Stimulated activated naive CD8-positive, alpha-beta T cell treated with anti-CD3 and anti-CD28 coated beads, Interleukin-15, amount 100 ng/mL, for 72 hours (primary cell): ENCODE measurements around the gene AKT2.

Source experiments
- ATAC-seq: fragments of 150-1000 bp; cut with Tn5 transposase; 2 replicates; pipeline ENCODE4 v1.10.0; 2021; ENCODE audit warnings: mild to moderate bottlenecking, moderate library complexity
- DNase-seq, 2 donors: peaks; one replicate each; pipeline ENCODE4 v3.0.0; 2021 to 2022
- H3K27ac Mint-ChIP-seq, 2 donors: one replicate each; pipeline ENCODE4 v1.8.0; 2022; ENCODE audit warnings: mild to moderate bottlenecking in 2 of 2, mixed read lengths in 2 of 2, moderate library complexity in 2 of 2
- H3K27me3 Mint-ChIP-seq: one replicate; pipeline ENCODE4 v1.8.0; 2022; ENCODE audit warnings: mixed read lengths
- H3K4me1 Mint-ChIP-seq: one replicate; pipeline ENCODE4 v1.8.0; 2022; ENCODE audit warnings: mild to moderate bottlenecking, mixed read lengths
- H3K4me3 Mint-ChIP-seq, 2 donors: one replicate each; pipeline ENCODE4 v1.8.0; 2022; ENCODE audit warnings: mild to moderate bottlenecking in 2 of 2, mixed read lengths in 2 of 2, moderate library complexity in 1 of 2
- H3K9me3 Mint-ChIP-seq, 2 donors: one replicate each; pipeline ENCODE4 v1.8.0; 2022; ENCODE audit warnings: mixed read lengths in 2 of 2

AKT2 gene

GRCh38 chr19:40253611-40254092 is 31.5 kb downstream of the AKT2 start:
- peaks cover 21% of the 10 kb centered on the region for H3K4me1 Mint-ChIP-seq
- H3K27ac Mint-ChIP-seq, result no peak overlapping the region
- no peak overlapping the region for H3K4me3 Mint-ChIP-seq
- H3K9me3 Mint-ChIP-seq, result no peaks in the 10 kb centered on the region
- DNase-seq (no peak), ATAC-seq (no peak)
- no peaks in the 10 kb centered on the region for H3K27me3 Mint-ChIP-seq

DNA sequence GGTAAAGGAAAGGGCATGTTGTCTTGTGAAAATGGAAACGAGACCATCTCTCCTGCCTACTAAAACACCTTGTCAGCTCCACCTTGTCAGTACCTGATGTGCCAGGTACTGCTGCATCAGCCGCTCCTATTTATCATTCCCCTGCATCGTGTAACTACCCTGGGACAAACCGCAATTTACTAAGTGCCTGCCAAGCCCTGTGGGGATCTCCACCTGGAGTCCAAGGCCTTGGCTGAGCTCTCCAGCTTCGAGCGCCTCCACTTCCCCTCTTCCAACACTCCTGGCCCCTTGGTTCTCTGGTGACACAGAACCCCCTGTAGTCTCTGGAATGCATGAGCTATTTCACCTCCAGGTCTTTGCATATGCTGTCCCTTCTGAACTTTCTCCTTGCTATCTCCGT is 32.8 kb downstream of the AKT2 start:
- H3K27ac Mint-ChIP-seq, result no peak overlapping the region

DNA sequence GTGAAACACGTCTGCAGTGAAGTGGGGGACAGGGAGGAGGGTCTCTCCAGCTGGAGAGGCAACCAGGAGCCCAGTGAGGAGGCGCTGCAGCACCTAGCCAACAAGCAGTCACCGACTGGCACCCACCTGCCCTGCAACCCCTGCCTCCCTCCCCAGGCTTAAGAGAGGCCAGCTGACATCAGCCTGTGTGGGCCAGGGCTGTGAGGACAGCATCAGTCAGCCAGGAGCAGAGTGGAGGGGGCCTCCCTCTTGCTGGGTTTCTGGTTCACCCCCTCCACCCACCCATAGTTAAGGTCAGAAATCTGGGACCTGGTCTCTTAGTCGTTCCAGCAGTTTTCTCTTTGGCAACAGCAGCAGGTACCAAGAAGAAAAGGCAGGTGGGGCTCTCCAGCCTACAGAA is 33.2 kb downstream of the AKT2 start:
- Mint-ChIP-seq H3K27me3 (no peaks in the 10 kb centered on the region), H3K4me1 (peaks cover 26% of the 10 kb centered on the region), H3K4me3 (no peak overlapping the region), H3K9me3 (no peaks in the 10 kb centered on the region), H3K27ac (no peak overlapping the region)
- DNase-seq, result no peak
- no peak for ATAC-seq

More for the DNA sequence above, 32.8 kb downstream of the AKT2 start:
- ATAC-seq, result no peak
- Mint-ChIP-seq H3K4me3 (no peak overlapping the region), H3K9me3 (no peaks in the 10 kb centered on the region), H3K27me3 (no peaks in the 10 kb centered on the region), H3K4me1 (peaks cover 27% of the 10 kb centered on the region)
- DNase-seq, result no peak

- peak overlapping the region in 1 of 2 donors; percentile 44 for H3K27ac Mint-ChIP-seq
- no peak overlapping the region for H3K4me3 Mint-ChIP-seq
- ATAC-seq, result no peak
- no peaks in the 10 kb centered on the region for H3K27me3 Mint-ChIP-seq
- peaks cover 30% of the 10 kb centered on the region for H3K4me1 Mint-ChIP-seq
- no peak for DNase-seq
- H3K9me3 Mint-ChIP-seq, result no peaks in the 10 kb centered on the region
Observed at GRCh38 chr19:40251244-40251643, 33.9 kb downstream of the AKT2 start.

DNA sequence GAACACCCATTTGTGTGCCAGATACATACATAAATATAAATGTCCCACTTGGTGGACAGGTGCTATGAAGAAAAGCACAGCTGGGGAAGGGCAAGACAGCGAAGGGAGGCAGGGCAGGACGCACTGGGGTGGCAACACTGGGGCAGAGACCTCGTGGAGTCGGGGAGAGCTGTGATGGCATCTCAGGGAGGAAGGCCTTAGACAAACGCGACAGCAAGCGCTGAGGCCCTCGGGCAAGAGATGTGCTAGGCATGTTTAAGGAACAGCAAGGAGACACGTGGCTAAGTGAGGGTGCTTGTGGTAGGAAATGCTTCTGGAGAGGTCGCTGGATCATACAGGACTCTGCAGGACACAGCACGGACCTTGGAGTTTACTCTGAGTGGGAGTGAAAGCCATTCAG is 35.4 kb downstream of the AKT2 start:
- no peaks in the 10 kb centered on the region for H3K9me3 Mint-ChIP-seq
- H3K27ac Mint-ChIP-seq, result peak overlapping the region in 1 of 2 donors; percentile 61
- ATAC-seq, result no peak
- H3K4me1 Mint-ChIP-seq, result peaks cover 31% of the 10 kb centered on the region
- no peaks in the 10 kb centered on the region for H3K27me3 Mint-ChIP-seq
- no peak overlapping the region for H3K4me3 Mint-ChIP-seq
- no peak for DNase-seq

GRCh38 chr19:40249201-40249600 is 35.9 kb downstream of the AKT2 start:
- no peak overlapping the region for H3K27ac Mint-ChIP-seq

GRCh38 chr19:40247735-40248262 is 37.3 kb downstream of the AKT2 start:
- Mint-ChIP-seq H3K4me3 (no peak overlapping the region), H3K27me3 (no peaks in the 10 kb centered on the region), H3K4me1 (peaks cover 31% of the 10 kb centered on the region), H3K9me3 (no peaks in the 10 kb centered on the region), H3K27ac (peak overlapping the region in 1 of 2 donors; percentile 23)
- no peak for ATAC-seq
- DNase-seq, result no peak

More at GRCh38 chr19:40249201-40249600, 35.9 kb downstream of the AKT2 start:
- Mint-ChIP-seq H3K9me3 (no peaks in the 10 kb centered on the region), H3K4me3 (no peak overlapping the region), H3K4me1 (peaks cover 31% of the 10 kb centered on the region), H3K27me3 (no peaks in the 10 kb centered on the region)
- DNase-seq, result no peak
- ATAC-seq, result no peak

GRCh38 chr19:40247178-40247577 is 38.0 kb downstream of the AKT2 start:
- Mint-ChIP-seq H3K9me3 (no peaks in the 10 kb centered on the region), H3K27ac (no peak overlapping the region), H3K4me3 (no peak overlapping the region), H3K4me1 (peaks cover 27% of the 10 kb centered on the region), H3K27me3 (no peaks in the 10 kb centered on the region)
- no peak for DNase-seq
- ATAC-seq, result no peak

DNA sequence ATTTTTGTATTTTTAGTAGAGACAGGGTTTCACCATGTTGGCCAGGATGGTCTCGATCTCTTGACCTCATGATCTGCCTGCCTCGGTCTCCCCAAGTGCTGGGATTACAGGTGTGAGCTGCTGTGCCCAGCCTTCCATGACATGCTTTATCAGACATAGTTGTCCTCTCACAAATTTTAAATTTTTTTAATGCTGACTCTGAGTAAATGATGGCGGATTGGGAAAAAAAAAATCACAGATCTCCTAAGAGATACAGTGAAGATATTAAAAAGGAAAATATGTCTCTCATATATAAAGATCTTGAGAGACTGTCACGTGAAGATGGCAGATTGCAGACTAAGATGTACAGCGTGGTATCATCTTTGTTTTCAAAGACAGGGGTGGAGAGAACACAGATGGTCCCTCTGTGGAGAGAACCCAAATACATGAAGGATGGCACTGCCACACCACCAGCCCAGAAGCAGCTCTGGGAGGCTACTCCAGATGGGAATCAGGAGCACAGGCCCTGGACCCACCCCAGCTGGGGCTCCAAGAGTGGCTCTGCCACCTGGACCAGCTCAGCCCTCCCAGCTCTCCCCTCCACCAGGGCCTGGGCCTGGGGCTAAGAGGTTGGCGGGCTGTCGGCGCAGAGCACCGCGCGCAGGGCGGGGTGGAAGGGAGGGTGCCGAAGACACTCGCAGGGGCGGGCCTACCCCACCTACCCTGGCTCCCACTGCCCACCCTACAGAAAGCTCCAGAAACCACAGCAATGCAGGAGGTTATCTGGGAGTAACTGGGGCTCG is 38.7 kb downstream of the AKT2 start:
- no peak overlapping the region for H3K4me3 Mint-ChIP-seq
- H3K27me3 Mint-ChIP-seq, result no peaks in the 10 kb centered on the region
- no peaks in the 10 kb centered on the region for H3K9me3 Mint-ChIP-seq
- ATAC-seq (peak; percentile 43), DNase-seq (no peak)
- H3K4me1 Mint-ChIP-seq, result peaks cover 27% of the 10 kb centered on the region
- H3K27ac Mint-ChIP-seq, result peak overlapping the region in 1 of 2 donors; percentile 58

GRCh38 chr19:40245506-40246128 is 39.5 kb downstream of the AKT2 start:
- ATAC-seq, result no peak
- H3K4me1 Mint-ChIP-seq, result peaks cover 27% of the 10 kb centered on the region
- H3K4me3 Mint-ChIP-seq, result no peak overlapping the region
- H3K27ac Mint-ChIP-seq, result no peak overlapping the region
- H3K9me3 Mint-ChIP-seq, result no peaks in the 10 kb centered on the region
- no peaks in the 10 kb centered on the region for H3K27me3 Mint-ChIP-seq
- DNase-seq, result no peak

DNA sequence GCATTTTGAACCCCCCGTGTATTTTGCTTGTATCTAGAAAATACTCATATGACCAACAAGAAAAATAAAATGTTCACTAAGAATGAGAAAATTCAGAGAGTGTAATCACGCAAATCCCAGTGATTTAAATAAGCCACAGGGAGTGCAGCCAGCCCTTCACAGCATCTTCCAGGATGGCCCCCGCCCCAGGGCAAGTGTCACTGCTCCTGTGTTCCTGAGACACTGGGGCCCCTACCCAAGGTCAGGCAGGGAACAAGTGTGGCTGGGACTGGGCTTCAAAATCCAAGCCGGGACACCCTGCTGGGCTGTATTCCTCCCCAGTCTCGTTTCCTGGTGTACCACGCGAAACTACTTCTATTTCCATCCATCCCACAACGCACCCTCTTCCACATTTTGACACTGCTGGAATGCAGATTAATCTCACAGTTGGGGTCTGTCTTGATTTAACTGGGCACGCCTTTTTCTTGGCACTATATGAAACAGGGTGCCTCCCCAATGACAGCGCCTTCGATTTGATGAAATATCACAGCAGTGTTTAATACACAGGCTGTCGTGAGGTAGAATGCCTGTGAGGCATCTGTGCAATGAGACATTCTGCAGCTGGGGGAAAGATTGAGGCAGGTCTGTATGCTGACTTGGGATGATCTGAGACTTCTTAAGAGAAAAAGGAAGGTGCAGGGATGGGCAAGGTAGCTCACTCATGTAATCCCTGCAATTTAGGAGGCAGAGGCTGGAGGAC is 40.4 kb downstream of the AKT2 start:
- Mint-ChIP-seq H3K27ac (peak overlapping the region; percentile 0 to 71), H3K4me3 (no peak overlapping the region)
- DNase-seq, result no peak

GRCh38 chr19:40243181-40243580 is 42.0 kb downstream of the AKT2 start:
- Mint-ChIP-seq H3K27me3 (no peaks in the 10 kb centered on the region), H3K4me3 (no peak overlapping the region), H3K27ac (peak overlapping the region; percentile 89), H3K9me3 (no peaks in the 10 kb centered on the region), H3K4me1 (peaks cover 15% of the 10 kb centered on the region)
- ATAC-seq (no peak), DNase-seq (no peak)

More for the DNA sequence above, 40.4 kb downstream of the AKT2 start:
- Mint-ChIP-seq H3K9me3 (no peaks in the 10 kb centered on the region), H3K27me3 (no peaks in the 10 kb centered on the region), H3K4me1 (peaks cover 24% of the 10 kb centered on the region)
- ATAC-seq, result no peak

DNA sequence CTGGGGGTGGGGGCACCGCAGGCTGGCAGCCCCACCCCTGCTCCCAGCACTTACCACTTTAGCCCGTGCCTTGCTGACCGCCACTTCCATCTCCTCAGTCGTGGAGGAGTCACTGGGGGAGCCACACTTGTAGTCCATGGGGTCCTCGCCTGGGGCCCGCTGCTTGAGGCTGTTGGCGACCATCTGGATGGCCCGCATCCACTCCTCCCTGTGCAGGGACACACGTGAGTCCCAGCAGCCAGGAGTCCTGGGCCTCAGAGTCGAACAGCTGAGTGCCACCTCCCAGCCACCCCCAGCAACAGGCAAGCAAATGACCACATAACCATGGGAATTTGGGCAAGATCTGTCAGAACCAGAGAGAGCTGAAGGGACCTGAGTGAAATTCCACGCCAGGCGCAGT is 42.7 kb downstream of the AKT2 start:
- DNase-seq (no peak), ATAC-seq (no peak)
- H3K4me3 Mint-ChIP-seq, result no peak overlapping the region
- H3K27ac Mint-ChIP-seq, result no peak overlapping the region
- H3K9me3 Mint-ChIP-seq, result no peaks in the 10 kb centered on the region
- H3K4me1 Mint-ChIP-seq, result peaks cover 8% of the 10 kb centered on the region
- no peaks in the 10 kb centered on the region for H3K27me3 Mint-ChIP-seq

- ATAC-seq (no peak), DNase-seq (no peak)
- Mint-ChIP-seq H3K4me1 (peaks cover 5% of the 10 kb centered on the region), H3K9me3 (no peaks in the 10 kb centered on the region), H3K27ac (peak overlapping the region; percentile 64 to 68), H3K27me3 (no peaks in the 10 kb centered on the region), H3K4me3 (no peak overlapping the region)
Observed at GRCh38 chr19:40241809-40242384, 43.2 kb downstream of the AKT2 start.

- DNase-seq, result no peak
- Mint-ChIP-seq H3K27me3 (no peaks in the 10 kb centered on the region), H3K27ac (peak overlapping the region in 1 of 2 donors; percentile 64), H3K4me3 (no peak overlapping the region), H3K4me1 (peaks cover 2% of the 10 kb centered on the region), H3K9me3 (no peaks in the 10 kb centered on the region)
- ATAC-seq, result no peak
Observed at GRCh38 chr19:40241125-40241808, 43.9 kb downstream of the AKT2 start.
